Stimulated activated naive CD8-positive, alpha-beta T cell treated with anti-CD3 and anti-CD28 coated beads, Interleukin-15, Interleukin-2, amounts not matched to agents 100 ng/mL and 50 ng/mL, for 24 hours (primary cell): ENCODE data around the gene FCRLB.
A peak's percentile ranks its signal among the peaks of the same experiment; 100 is the strongest.
"Not testable (repeated sequence)": the region's sequence is repeated elsewhere in the genome, so short reads cannot be mapped to it uniquely, and the experiment has no call there.

Experiments used
- H3K27ac Mint-ChIP-seq: one replicate; pipeline ENCODE4 v1.8.0; 2021; ENCODE audit warnings: mild to moderate bottlenecking, mixed read lengths
- H3K27me3 Mint-ChIP-seq: one replicate; pipeline ENCODE4 v1.8.0; 2021; ENCODE audit warnings: mixed read lengths
- H3K36me3 Mint-ChIP-seq: one replicate; pipeline ENCODE4 v1.8.0; 2021; ENCODE audit warnings: low read depth, mixed read lengths
- H3K4me1 Mint-ChIP-seq: one replicate; pipeline ENCODE4 v1.8.0; 2021; ENCODE audit warnings: low read depth, mixed read lengths
- H3K4me3 Mint-ChIP-seq: one replicate; pipeline ENCODE4 v1.8.0; 2021; ENCODE audit warnings: mild to moderate bottlenecking, mixed read lengths
- H3K9me3 Mint-ChIP-seq: one replicate; pipeline ENCODE4 v1.8.0; 2021; ENCODE audit warnings: mixed read lengths

FCRLB gene

GRCh38 chr1:161747801-161748200 lies 26.5 kb downstream of the FCRLB start:
- Mint-ChIP-seq H3K27ac (no peak overlapping the region), H3K27me3 (peaks cover 9% of the 10 kb centered on the region), H3K9me3 (no peaks in the 10 kb centered on the region), H3K36me3 (peaks cover 14% of the 10 kb centered on the region), H3K4me3 (no peak overlapping the region), H3K4me1 (peaks cover 66% of the 10 kb centered on the region)

DNA sequence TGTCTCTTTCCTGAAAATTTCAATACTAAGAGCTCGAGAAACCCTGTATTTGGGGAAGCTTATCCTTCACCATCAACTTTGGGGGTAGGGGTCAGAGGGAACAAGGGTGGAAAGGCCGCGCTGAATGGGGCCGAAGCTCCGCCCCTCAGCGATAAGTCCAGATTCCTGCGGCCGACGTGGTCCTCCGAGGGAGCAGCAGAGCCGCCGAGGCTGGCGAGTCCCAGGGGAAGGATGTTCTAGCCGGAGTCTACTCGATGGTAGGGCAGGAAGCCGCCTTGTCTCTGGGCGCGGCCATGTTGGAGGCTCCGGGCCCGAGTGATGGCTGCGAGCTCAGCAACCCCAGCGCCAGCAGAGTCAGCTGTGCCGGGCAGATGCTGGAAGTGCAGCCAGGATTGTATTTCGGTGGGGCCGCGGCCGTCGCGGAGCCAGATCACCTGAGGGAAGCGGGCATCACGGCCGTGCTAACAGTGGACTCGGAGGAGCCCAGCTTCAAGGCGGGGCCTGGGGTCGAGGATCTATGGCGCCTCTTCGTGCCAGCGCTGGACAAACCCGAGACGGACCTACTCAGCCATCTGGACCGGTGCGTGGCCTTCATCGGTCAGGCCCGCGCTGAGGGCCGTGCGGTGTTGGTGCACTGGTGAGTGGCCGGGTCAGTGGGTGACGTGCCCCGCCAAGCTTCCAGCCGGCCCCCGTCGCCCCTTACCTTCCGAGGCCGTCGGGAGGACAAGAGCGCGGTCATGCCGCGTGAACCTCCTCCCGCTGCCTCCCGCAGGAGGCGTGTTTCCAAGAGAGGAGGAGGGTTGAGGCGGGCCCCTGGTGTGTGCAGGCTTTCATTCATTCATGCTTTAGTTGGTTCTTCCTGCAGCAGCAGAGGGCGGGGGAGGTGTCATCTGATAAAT lies 28.4 kb downstream of the FCRLB start, which contains the start of gene DUSP12:
Gene DUSP12 (plus strand): TSS at position 278 of the 899 bp plus-strand sequence. CDS start 16 bp downstream, at position 294.
- Mint-ChIP-seq H3K4me3 (peak within 1 kb of the TSS; percentile 100), H3K27ac (peak within 1 kb of the TSS; percentile 99), H3K4me1 (peaks cover 53% of the 10 kb centered on the region), H3K27me3 (peaks cover 9% of the 10 kb centered on the region), H3K36me3 (peaks cover 32% of the 10 kb centered on the region), H3K9me3 (peaks cover 3% of the 10 kb centered on the region)

DNA sequence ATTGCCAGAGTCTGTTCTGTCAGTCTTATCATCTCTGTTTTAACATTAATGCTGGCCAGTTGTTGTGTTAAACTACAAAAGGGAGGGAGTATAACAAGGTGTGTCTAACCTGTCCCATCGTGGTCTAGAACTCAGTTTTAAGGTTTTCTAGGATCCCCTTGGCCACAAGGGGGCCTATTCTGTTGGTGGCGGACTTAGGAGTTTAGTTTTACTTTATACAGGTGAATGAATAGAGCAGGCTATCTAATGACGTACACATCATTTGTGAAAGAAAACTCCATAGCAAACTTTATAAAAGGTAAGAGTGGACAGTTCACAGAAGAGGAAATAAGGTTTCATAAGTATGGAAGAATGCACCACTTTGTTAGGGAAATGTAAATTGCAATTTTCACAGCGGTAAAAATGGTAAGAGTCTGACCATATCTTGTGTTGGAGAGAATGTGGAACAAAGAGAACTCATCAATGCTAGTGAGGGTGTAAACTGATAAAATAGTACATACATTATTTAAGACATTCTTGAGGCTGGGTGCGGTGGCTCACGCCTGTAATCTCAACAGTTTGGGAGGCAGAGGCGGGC lies 42.3 kb downstream of the FCRLB start:
- Mint-ChIP-seq H3K27ac (no peak overlapping the region), H3K4me3 (peak overlapping the region; percentile 70), H3K36me3 (peaks cover 11% of the 10 kb centered on the region), H3K27me3 (no peaks in the 10 kb centered on the region), H3K9me3 (no peaks in the 10 kb centered on the region), H3K4me1 (peaks cover 49% of the 10 kb centered on the region)

- Mint-ChIP-seq H3K27ac (peak within 1 kb of the TSS; percentile 98), H3K4me1 (peaks cover 55% of the 10 kb centered on the region), H3K4me3 (peak within 1 kb of the TSS; percentile 99), H3K36me3 (peaks cover 3% of the 10 kb centered on the region), H3K27me3 (no peaks in the 10 kb centered on the region), H3K9me3 (no peaks in the 10 kb centered on the region)
Observed at GRCh38 chr1:161766102-161766981, 45.0 kb downstream of the FCRLB start, which contains the start of gene ATF6. Gene ATF6 (plus strand): TSS chr1:161766320. CDS start chr1:161766361, 41 bp downstream.

DNA sequence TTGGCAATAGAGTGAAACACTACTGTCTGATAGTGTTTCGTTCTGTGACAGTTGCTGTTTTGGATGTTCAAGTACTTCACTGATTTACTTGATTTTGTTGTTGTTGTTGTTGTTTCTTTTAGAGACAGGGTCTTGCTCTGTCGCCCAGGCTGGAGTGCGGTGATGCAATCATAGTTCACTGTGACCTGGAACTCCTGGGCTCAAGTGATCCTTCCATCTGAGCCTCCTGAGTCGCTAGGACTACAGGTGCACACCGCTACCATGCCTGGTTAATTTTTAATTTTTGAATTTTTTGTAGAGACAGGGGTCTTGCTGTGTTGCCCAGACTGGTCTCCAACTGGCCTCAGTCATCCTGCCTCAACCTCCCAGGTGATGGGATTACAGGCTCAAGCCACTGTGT lies 47.1 kb downstream of the FCRLB start:
- no peak overlapping the region for H3K27ac Mint-ChIP-seq

GRCh38 chr1:161768986-161769672 lies 47.8 kb downstream of the FCRLB start:
- H3K27ac Mint-ChIP-seq, result no peak overlapping the region
- H3K4me1 Mint-ChIP-seq, result peaks cover 40% of the 10 kb centered on the region
- peaks cover 3% of the 10 kb centered on the region for H3K36me3 Mint-ChIP-seq
- H3K9me3 Mint-ChIP-seq, result no peaks in the 10 kb centered on the region
- no peaks in the 10 kb centered on the region for H3K27me3 Mint-ChIP-seq
- no peak overlapping the region for H3K4me3 Mint-ChIP-seq

More for the DNA sequence above, 47.1 kb downstream of the FCRLB start:
- Mint-ChIP-seq H3K36me3 (peaks cover 3% of the 10 kb centered on the region), H3K9me3 (no peaks in the 10 kb centered on the region), H3K4me3 (peak overlapping the region; percentile 63), H3K27me3 (no peaks in the 10 kb centered on the region), H3K4me1 (peaks cover 47% of the 10 kb centered on the region)

GRCh38 chr1:161769673-161770045 lies 48.3 kb downstream of the FCRLB start:
- H3K4me1 Mint-ChIP-seq, result peaks cover 40% of the 10 kb centered on the region
- H3K36me3 Mint-ChIP-seq, H3K27ac Mint-ChIP-seq, H3K27me3 Mint-ChIP-seq, H3K9me3 Mint-ChIP-seq, H3K4me3 Mint-ChIP-seq: not testable (repeated sequence)

GRCh38 chr1:161770250-161770649 lies 48.9 kb downstream of the FCRLB start:
- no peaks in the 10 kb centered on the region for H3K27me3 Mint-ChIP-seq
- no peak overlapping the region for H3K4me3 Mint-ChIP-seq
- H3K36me3 Mint-ChIP-seq, result peaks cover 3% of the 10 kb centered on the region

GRCh38 chr1:161771161-161771560 lies 49.8 kb downstream of the FCRLB start:
- Mint-ChIP-seq H3K27me3 (no peaks in the 10 kb centered on the region), H3K36me3 (peaks cover 3% of the 10 kb centered on the region), H3K27ac (no peak overlapping the region), H3K4me1 (peaks cover 31% of the 10 kb centered on the region), H3K4me3 (no peak overlapping the region), H3K9me3 (no peaks in the 10 kb centered on the region)

More at GRCh38 chr1:161770250-161770649, 48.9 kb downstream of the FCRLB start:
- Mint-ChIP-seq H3K9me3 (no peaks in the 10 kb centered on the region), H3K27ac (peak overlapping the region; percentile 70), H3K4me1 (peaks cover 36% of the 10 kb centered on the region)

DNA sequence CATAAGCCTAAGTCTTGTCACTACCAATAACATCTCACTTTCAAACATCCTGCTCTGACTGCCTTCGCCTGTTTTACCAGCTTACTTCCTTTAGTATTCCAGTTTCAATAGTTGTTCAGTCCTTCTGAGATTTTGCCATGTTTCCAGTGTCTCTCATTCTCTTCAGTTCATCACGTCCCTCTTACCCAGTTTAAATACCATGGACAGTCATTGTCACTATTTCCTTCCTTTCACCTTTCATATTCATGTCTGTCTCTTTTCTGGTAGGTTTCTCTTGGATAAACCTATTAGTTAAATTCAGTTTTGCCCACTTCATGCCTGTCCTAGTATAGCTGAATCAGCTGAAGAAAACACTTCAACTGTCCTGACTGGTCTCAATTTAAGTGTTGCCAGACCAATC lies 50.6 kb downstream of the FCRLB start:
- Mint-ChIP-seq H3K4me1 (peaks cover 22% of the 10 kb centered on the region), H3K27me3 (no peaks in the 10 kb centered on the region), H3K9me3 (no peaks in the 10 kb centered on the region), H3K4me3 (no peak overlapping the region), H3K27ac (no peak overlapping the region), H3K36me3 (peaks cover 3% of the 10 kb centered on the region)

- Mint-ChIP-seq H3K4me3 (no peak overlapping the region), H3K4me1 (peaks cover 18% of the 10 kb centered on the region), H3K27me3 (no peaks in the 10 kb centered on the region), H3K9me3 (no peaks in the 10 kb centered on the region), H3K27ac (no peak overlapping the region), H3K36me3 (peaks cover 3% of the 10 kb centered on the region)
Observed at GRCh38 chr1:161772397-161772796, 51.1 kb downstream of the FCRLB start.

- Mint-ChIP-seq H3K27ac (no peak overlapping the region), H3K27me3 (no peaks in the 10 kb centered on the region), H3K36me3 (peaks cover 3% of the 10 kb centered on the region), H3K9me3 (no peaks in the 10 kb centered on the region), H3K4me1 (peaks cover 9% of the 10 kb centered on the region), H3K4me3 (no peak overlapping the region)
Observed at GRCh38 chr1:161773791-161774190, 52.4 kb downstream of the FCRLB start.

GRCh38 chr1:161777261-161777660 lies 55.9 kb downstream of the FCRLB start:
- H3K4me3 Mint-ChIP-seq, result no peak overlapping the region
- H3K4me1 Mint-ChIP-seq, result peaks cover 9% of the 10 kb centered on the region
- H3K9me3 Mint-ChIP-seq, result no peaks in the 10 kb centered on the region
- H3K36me3 Mint-ChIP-seq, result peaks cover 12% of the 10 kb centered on the region
- no peak overlapping the region for H3K27ac Mint-ChIP-seq
- H3K27me3 Mint-ChIP-seq, result no peaks in the 10 kb centered on the region
